ENCODE results near the gene CRHBP. TPM values are rescaled to one million over a fixed set of nuclear protein-coding genes. Genes with fewer than 3 reads are reported as not detected.
"Not testable (repeated sequence)": the region's sequence is repeated elsewhere in the genome, so short reads cannot be mapped to it uniquely, and the experiment has no call there.

The CRHBP gene
- not detected for total RNA-seq (2021; fragmentation: NEBNext Ultra II Directional; extraction: Animal tissue kit (Norgen Biotek cat#: 25700))
- long read RNA-seq = 0 reads

DNA sequence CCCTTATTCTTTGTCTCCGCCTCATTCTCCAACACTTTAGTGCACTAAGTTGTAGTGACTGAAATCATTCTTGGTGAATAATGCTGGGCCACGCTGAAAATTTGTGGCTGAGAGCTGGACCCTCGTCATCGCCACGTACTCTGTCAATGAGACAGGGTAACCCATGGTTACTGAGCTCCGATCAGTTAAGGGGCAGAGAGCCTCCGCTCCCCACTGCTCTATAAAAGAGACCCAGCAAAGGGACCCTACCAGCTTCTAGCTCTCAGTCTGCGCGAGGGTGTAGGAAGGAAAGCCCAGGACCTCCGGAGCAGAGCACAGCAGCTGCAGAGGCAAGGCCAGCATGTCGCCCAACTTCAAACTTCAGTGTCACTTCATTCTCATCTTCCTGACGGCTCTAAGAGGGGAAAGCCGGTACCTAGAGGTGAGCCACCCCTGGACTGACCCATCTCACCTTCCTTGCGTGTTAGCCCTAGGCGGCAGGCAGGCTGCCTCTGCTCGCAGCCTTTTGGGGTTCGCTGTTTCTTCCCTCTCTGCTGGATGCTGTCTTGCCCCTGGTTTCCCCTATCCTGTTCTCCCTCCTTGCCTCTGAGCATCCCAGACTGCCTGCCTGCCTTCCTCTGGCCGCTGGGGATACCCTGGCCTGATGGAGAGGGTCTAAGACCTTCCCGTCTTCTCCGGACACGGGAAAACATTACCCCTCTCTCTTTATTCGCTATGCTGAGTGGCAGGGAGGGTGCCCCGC is at the start of gene CRHBP:
Gene CRHBP, plus strand, starts transcription at position 251 of the 742 bp plus-strand sequence. Its CDS starts 90 bp downstream, at position 341.
- no peak for DNase-seq
- peak within 1 kb of the TSS; percentile 66 for H3K4me3 Mint-ChIP-seq
- H3K27me3 Mint-ChIP-seq (ENCODE audit: insufficient read depth) = peaks cover 30% of the 10 kb centered on the region
- H3K36me3 Mint-ChIP-seq (ENCODE audit: low read depth) = no peaks in the 10 kb centered on the region
- TF ChIP-seq, protein P1, sequence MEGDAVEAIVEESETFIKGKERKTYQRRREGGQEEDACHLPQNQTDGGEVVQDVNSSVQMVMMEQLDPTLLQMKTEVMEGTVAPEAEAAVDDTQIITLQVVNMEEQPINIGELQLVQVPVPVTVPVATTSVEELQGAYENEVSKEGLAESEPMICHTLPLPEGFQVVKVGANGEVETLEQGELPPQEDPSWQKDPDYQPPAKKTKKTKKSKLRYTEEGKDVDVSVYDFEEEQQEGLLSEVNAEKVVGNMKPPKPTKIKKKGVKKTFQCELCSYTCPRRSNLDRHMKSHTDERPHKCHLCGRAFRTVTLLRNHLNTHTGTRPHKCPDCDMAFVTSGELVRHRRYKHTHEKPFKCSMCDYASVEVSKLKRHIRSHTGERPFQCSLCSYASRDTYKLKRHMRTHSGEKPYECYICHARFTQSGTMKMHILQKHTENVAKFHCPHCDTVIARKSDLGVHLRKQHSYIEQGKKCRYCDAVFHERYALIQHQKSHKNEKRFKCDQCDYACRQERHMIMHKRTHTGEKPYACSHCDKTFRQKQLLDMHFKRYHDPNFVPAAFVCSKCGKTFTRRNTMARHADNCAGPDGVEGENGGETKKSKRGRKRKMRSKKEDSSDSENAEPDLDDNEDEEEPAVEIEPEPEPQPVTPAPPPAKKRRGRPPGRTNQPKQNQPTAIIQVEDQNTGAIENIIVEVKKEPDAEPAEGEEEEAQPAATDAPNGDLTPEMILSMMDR (IDR thresholded peaks at IDR 0.05) = no peak
- no peaks in the 10 kb centered on the region for H3K9me3 Mint-ChIP-seq
- no peaks in the 10 kb centered on the region for H3K4me1 Mint-ChIP-seq (ENCODE audit: low read depth)
- H3K27ac Mint-ChIP-seq = no peak within 1 kb of the TSS

GRCh38 chr5:76908166-76908565 is 44.7 kb upstream of the CRHBP start:
- peaks cover 10% of the 10 kb centered on the region for H3K27me3 Mint-ChIP-seq (ENCODE audit: insufficient read depth)
- H3K36me3 Mint-ChIP-seq (ENCODE audit: low read depth) = no peaks in the 10 kb centered on the region
- no peak overlapping the region for H3K27ac Mint-ChIP-seq
- H3K4me1 Mint-ChIP-seq (ENCODE audit: low read depth) = no peaks in the 10 kb centered on the region
- no peak for DNase-seq
- no peaks in the 10 kb centered on the region for H3K9me3 Mint-ChIP-seq
- TF ChIP-seq, protein P1 (IDR thresholded peaks at IDR 0.05) = no peak
- no peak overlapping the region for H3K4me3 Mint-ChIP-seq

- not testable (repeated sequence) for DNase-seq; H3K9me3 Mint-ChIP-seq; H3K4me3 Mint-ChIP-seq; H3K36me3 Mint-ChIP-seq (ENCODE audit: low read depth); H3K4me1 Mint-ChIP-seq (ENCODE audit: low read depth); H3K27ac Mint-ChIP-seq
- peaks cover 19% of the 10 kb centered on the region for H3K27me3 Mint-ChIP-seq (ENCODE audit: insufficient read depth)
Measured at GRCh38 chr5:76910344-76910933, 42.4 kb upstream of the CRHBP start.

DNA sequence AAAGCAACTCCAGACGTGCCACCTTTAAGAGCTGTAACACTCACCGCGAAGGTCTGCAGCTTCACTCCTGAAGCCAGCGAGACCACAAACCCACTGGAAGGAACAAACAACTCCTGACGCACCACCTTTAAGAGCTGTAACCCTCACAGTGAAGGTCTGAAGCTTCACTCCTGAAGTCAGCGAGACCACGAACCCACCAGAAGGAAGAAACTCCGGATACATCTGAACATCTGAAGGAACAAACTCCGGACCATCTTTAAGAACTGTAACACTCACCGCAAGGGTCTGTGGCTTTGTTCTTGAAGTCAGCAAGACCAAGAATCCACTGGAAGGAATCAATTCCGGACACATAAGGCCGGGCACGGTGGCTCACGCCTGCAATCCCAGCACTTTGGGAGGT is 38.2 kb upstream of the CRHBP start:
- DNase-seq; H3K4me3 Mint-ChIP-seq; H3K9me3 Mint-ChIP-seq; H3K36me3 Mint-ChIP-seq (ENCODE audit: low read depth); H3K4me1 Mint-ChIP-seq (ENCODE audit: low read depth); H3K27ac Mint-ChIP-seq: not testable (repeated sequence)
- peaks cover 10% of the 10 kb centered on the region for H3K27me3 Mint-ChIP-seq (ENCODE audit: insufficient read depth)

DNA sequence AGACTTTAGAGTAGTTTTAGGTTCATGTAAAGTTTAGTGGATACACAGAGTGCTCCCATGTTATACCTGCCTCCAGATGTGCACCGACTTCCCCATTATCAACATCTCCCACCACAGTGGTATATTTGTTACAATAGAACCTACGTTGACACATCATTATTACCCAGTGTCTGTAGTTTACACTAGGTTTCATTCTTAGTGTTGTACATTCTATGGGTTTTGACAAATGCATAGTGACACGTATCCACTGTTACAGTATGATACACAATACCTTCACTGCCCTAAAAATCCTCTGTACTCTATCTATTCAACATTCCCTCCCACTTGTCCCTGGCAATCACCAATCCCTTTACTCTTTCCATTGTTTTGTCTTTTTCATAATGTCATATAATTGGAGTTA is 34.3 kb upstream of the CRHBP start:
- H3K27me3 Mint-ChIP-seq (ENCODE audit: insufficient read depth) = peaks cover 22% of the 10 kb centered on the region
- H3K27ac Mint-ChIP-seq = no peak overlapping the region
- no peak overlapping the region for H3K4me3 Mint-ChIP-seq
- TF ChIP-seq, protein P1 (IDR thresholded peaks at IDR 0.05) = no peak
- no peaks in the 10 kb centered on the region for H3K4me1 Mint-ChIP-seq (ENCODE audit: low read depth)
- peaks cover 8% of the 10 kb centered on the region for H3K9me3 Mint-ChIP-seq
- no peak for DNase-seq
- H3K36me3 Mint-ChIP-seq (ENCODE audit: low read depth) = peaks cover 5% of the 10 kb centered on the region

DNA sequence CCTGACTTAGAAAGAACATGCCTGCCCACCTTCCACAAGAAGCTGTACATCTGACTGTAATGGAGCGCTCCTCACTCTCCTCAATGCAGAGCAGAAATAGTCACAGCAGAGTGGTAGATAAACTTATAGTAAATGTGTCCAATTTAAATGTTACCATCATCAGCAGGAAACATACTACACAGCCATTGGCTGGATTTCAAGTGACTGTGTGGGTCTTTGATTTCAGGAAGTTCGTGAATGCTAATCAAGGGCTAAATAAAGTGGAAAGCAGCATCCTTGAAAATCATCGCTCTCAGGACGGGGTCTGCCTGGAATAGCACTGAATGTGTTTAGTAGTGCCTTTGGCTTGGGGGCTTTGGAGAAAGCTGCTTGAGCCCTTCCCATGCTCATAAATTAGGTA is 32.4 kb upstream of the CRHBP start:
- Mint-ChIP-seq H3K27me3 (ENCODE audit: insufficient read depth) (peaks cover 21% of the 10 kb centered on the region), H3K4me3 (no peak overlapping the region), H3K9me3 (no peaks in the 10 kb centered on the region), H3K4me1 (ENCODE audit: low read depth) (no peaks in the 10 kb centered on the region), H3K36me3 (ENCODE audit: low read depth) (no peaks in the 10 kb centered on the region), H3K27ac (no peak overlapping the region)
- TF ChIP-seq, protein P1 (IDR thresholded peaks at IDR 0.05) = no peak
- no peak for DNase-seq

All from HFFc6 (cell line).